Large intestine (tissue), 3 donors: ENCODE results near the gene NTSR1. TPM values are rescaled to one million over a fixed set of nuclear protein-coding genes. Genes with fewer than 3 reads are reported as not detected.

Experiments
- DNase-seq, 2 donors: peaks; one replicate each; pipeline versions ENCODE4 v3.0.0 to v3.0.0-alpha.2; 2013
- H3K27ac ChIP-seq: one replicate; pipeline ENCODE4 v1.5.1; 2013; ENCODE audit warnings: low read length
- H3K27me3 ChIP-seq: 2 replicates; pipeline ENCODE4 v1.6.1; 2013; ENCODE audit warnings: low read length; ENCODE audit not compliant: control insufficient read depth, insufficient read depth
- H3K36me3 ChIP-seq: 2 replicates; pipeline ENCODE4 v1.6.1; 2013; ENCODE audit warnings: low read length; ENCODE audit not compliant: control insufficient read depth, insufficient read depth
- H3K4me1 ChIP-seq: one replicate; pipeline ENCODE4 v1.6.1; 2013; ENCODE audit warnings: low read length; ENCODE audit not compliant: control insufficient read depth, insufficient read depth
- H3K4me3 ChIP-seq: one replicate; pipeline ENCODE4 v1.5.1; 2013; ENCODE audit warnings: low read length
- H3K9me3 ChIP-seq: one replicate; pipeline ENCODE4 v1.6.1; 2013; ENCODE audit warnings: mild to moderate bottlenecking, low read depth, low read length, moderate library complexity; ENCODE audit not compliant: control insufficient read depth
- WGBS: methylation state at CpG from one replicate; pipeline ENCODE4 v1.1.5; 2013; ENCODE audit warnings: low lambda C conversion rate; ENCODE audit not compliant: insufficient coverage; 5-methylcytosine and 5-hydroxymethylcytosine counted together
- polyA plus RNA-seq: library from polyadenylated mRNA; unstranded; fragments of 120-200 nt; gene quantifications from one replicate; pipeline ENCODE4 v1.2.1, GENCODE V29; 2013

Gene NTSR1
- polyA plus RNA-seq, 1 donor: 1.1 TPM

DNA sequence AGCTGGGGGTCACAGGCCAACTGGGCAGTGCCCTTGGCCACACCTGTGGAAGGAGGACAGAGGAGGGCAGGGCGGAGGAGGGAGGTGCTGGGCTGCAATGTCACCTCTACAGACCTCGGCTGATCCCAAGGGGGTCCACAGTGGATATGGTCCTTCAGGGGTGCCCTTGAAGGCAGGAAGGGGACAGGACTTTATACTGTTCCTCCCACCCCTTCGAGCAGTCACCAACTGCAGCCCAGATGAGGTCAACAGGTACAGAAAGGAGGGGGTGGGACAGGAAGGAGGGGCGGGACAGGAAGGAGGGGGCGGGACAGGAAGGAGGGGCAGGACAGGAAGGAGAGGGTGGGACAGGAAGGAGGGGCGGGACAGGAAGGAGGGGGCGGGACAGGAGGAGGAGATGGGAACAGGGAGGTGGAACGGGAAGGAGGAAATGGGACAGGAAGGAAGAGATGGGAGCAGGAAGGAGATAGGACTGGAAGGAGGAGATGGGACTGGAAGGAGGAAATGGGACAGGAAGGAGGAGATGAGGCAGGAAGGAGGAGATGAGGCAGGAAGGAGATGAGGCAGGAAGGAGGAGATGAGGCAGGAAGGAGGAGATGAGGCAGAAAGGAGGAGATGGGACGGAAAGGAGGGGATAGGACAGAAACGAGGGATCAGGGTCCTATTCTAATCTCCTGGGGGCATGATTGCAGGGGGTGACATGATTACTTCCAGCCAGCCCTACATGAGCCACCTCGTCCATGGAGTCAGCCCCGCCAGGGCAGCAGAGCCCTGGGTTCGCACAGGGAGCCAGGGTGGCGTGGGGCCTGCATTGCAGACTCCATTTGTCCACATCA lies 68.3 kb downstream of the NTSR1 start:
- H3K4me3 ChIP-seq: no peak overlapping the region
- no peak overlapping the region for H3K27ac ChIP-seq
- 67% methylated on average over 3 of the region's 14 CpGs for WGBS
- H3K4me1 ChIP-seq: no peaks in the 10 kb centered on the region
- H3K36me3 ChIP-seq: no peaks in the 10 kb centered on the region
- H3K9me3 ChIP-seq: peaks cover 3% of the 10 kb centered on the region
- peak in 1 of 2 donors; percentile 52 for DNase-seq
- no peaks in the 10 kb centered on the region for H3K27me3 ChIP-seq

DNA sequence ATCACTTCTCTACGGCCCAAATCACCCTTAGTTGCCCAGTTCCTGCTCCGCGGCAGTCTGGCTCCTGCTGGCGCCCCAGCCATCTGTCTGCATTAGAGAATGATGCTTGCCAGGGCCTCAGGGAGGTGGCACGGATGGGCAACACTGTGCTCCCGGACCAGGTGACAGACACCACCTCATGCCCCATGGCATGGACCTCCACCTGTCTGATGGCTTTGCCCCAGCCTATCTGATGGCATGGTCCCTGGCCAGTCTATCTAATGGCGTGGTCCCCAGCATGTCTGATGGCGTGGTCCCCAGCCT lies 68.8 kb downstream of the NTSR1 start:
- no peak overlapping the region for H3K4me3 ChIP-seq
- no peaks in the 10 kb centered on the region for H3K36me3 ChIP-seq
- H3K9me3 ChIP-seq: peaks cover 3% of the 10 kb centered on the region
- DNase-seq: no peak
- no CpG with 5 or more reads among the region's 8 CpGs for WGBS
- no peak overlapping the region for H3K27ac ChIP-seq
- H3K27me3 ChIP-seq: no peaks in the 10 kb centered on the region
- H3K4me1 ChIP-seq: no peaks in the 10 kb centered on the region

DNA sequence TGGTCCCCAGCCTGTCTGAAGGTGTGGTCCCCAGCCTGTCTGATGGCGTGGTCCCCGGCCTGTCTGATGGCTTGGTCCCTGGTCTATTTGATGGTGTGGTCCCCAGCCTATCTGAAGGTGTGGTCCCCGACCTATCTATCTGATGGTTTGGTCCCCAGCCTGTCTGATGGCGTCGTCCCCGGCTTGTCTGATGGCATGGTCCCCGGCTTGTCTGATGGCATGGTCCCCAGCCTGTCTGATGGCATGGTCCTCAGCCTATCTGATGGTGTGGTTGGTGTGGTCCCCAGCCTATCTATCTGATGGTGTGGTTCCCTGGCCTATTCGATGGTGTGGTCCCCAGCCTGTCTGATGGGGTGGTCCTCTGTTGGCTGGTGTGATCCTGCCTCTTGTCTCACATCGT lies 69.4 kb downstream of the NTSR1 start:
- Histone ChIP-seq H3K27me3 (no peaks in the 10 kb centered on the region), H3K27ac (no peak overlapping the region), H3K4me3 (no peak overlapping the region), H3K36me3 (no peaks in the 10 kb centered on the region), H3K9me3 (peaks cover 3% of the 10 kb centered on the region), H3K4me1 (no peaks in the 10 kb centered on the region)
- WGBS: no CpG with 5 or more reads among the region's 9 CpGs
- no peak for DNase-seq

DNA sequence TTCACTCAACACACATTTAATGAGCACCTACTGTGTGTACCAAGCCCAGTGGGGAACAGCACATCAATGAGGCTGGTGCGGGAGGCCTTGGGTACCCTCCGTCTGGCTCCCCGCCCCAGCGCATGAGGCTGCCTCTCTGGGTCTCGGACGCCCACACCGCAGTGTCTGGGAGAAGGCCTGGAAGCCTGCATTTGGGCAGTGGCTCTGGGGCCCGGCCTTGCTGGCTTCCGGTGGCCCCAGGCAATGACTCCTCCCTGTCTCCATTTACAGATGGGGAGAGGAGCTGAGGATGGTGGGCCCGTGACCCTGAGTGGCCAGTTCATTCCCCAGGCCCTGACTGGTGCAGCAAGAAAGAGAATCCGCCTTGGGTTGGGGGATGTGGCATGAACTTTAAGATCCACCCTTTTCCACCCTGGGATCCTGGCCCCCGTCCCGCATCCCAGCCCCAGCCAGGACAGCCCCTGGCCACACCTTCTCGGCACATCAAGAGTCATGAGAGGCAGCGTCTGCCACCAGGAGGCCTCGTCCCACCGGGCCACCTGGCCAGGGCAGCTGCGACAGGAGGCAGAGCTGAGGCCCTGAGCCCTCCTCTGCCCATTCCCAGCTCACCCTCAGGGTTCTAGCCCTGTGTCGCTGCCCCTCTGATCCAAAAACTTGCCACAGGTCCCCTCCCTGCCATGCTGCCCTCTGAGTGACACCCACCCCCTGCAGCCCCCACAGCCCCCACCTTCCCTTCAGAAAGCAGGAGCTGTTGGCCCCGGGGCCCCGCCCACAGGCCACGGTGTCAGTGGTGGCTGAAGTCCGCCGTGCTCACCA lies 70.2 kb downstream of the NTSR1 start:
- no CpG with 5 or more reads among the region's 24 CpGs for WGBS
- Histone ChIP-seq H3K9me3 (peaks cover 3% of the 10 kb centered on the region), H3K4me1 (no peaks in the 10 kb centered on the region), H3K27ac (no peak overlapping the region), H3K36me3 (no peaks in the 10 kb centered on the region), H3K4me3 (no peak overlapping the region), H3K27me3 (no peaks in the 10 kb centered on the region)
- DNase-seq: no peak

DNA sequence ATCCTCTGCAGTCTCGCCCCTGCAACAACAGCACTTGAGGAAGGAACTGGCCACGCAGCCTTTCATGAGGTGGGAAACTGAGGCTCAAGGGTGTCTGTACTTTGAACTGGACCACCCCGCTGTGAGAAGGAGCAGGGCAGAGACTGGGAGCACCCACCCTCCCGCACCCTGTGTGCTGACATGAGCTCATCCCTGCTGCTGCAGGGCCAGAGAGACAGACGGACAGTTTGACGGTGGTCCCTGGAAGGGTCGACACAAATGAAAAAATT lies 70.7 kb downstream of the NTSR1 start:
- Histone ChIP-seq H3K27ac (no peak overlapping the region), H3K27me3 (no peaks in the 10 kb centered on the region), H3K36me3 (no peaks in the 10 kb centered on the region), H3K4me3 (no peak overlapping the region), H3K9me3 (peaks cover 3% of the 10 kb centered on the region), H3K4me1 (no peaks in the 10 kb centered on the region)
- 71% methylated on average over 1 of the region's 7 CpGs for WGBS
- DNase-seq: no peak

DNA sequence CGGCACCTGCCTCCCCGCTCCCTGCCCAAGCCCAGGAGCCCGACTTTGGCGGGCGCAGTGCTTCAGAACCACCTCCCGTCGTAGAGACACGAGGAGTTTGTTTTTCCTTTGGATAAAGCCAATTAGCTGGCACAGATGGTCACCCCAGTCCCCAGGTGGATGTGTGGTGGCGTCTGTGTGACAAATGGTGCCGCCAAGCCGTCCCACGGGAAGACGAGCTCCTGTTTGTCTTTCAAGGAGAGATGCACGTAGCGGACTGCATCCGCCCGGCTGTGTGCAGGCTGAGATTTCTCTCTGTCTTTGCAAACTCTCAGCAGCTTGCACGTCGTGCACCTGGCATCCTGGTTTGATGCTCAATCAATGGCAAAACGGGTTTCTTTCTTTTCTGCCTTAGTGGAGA lies 71.6 kb downstream of the NTSR1 start:
- no CpG with 5 or more reads among the region's 20 CpGs for WGBS
- Histone ChIP-seq H3K27me3 (no peaks in the 10 kb centered on the region), H3K9me3 (peaks cover 3% of the 10 kb centered on the region), H3K27ac (no peak overlapping the region), H3K4me1 (no peaks in the 10 kb centered on the region), H3K36me3 (no peaks in the 10 kb centered on the region), H3K4me3 (no peak overlapping the region)
- DNase-seq: no peak

DNA sequence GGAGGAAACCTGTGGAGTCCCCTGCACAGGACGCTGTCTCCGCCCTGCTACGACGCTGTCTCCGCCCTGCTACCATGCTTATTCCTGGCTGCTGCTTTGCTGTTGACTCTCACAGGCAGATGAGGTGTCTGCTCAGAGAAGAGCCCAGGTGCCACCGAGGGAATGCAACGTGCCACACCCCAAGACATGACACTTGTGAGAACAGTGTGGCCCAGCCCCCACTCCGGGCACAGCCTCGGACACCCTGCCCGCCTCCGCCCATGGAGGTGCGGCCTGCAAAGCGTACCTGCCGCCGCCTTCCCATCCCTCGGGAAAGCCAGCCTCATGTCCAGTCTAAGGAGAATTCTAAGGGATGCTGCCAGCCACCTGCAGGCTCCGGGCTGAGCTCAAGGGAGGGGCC lies 72.1 kb downstream of the NTSR1 start:
- Histone ChIP-seq H3K36me3 (no peaks in the 10 kb centered on the region), H3K9me3 (peaks cover 3% of the 10 kb centered on the region), H3K4me3 (no peak overlapping the region), H3K27ac (no peak overlapping the region), H3K4me1 (no peaks in the 10 kb centered on the region), H3K27me3 (no peaks in the 10 kb centered on the region)
- DNase-seq: no peak
- no CpG with 5 or more reads among the region's 17 CpGs for WGBS

DNA sequence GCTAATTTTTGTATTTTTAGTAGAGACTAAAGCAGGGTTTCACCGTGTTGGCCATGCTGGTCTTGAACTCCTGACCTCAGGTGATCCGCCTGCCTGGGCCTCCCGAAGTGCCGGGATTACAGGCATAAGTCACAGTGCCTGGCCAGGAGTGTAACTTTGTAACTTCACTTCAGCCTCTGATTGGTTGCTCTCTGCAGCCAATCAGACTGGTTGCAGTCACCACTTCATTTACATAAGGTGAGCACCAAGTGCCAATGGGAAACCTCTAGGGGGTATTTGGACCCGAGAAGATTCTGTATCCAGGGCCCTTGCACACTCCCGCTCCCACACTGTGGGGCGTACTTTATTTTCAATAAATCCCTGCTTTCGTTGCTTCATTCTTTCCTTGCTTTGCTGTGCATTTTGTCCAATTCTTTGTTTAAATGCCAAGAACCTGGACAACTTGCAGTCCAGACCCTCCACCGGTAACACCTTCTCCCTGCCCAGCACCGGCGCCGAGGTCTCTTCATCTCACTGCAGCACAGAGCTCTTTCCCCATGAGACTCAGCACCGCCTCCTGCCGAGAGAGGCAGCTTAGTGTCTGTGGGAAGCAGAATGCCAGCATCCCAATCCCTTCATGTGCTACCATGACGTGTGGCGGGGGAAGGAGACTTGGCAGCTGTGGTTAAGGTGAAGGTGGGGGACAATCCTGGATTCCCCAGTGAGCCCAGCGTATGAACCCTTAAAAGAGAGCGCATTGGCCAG lies 73.7 kb downstream of the NTSR1 start:
- H3K4me1 ChIP-seq: no peaks in the 10 kb centered on the region
- H3K27ac ChIP-seq: no peak overlapping the region
- no peak overlapping the region for H3K4me3 ChIP-seq
- WGBS: 80% methylated on average over 3 of the region's 18 CpGs
- peaks cover 3% of the 10 kb centered on the region for H3K27me3 ChIP-seq
- peaks cover 3% of the 10 kb centered on the region for H3K9me3 ChIP-seq
- no peak for DNase-seq
- H3K36me3 ChIP-seq: no peaks in the 10 kb centered on the region

DNA sequence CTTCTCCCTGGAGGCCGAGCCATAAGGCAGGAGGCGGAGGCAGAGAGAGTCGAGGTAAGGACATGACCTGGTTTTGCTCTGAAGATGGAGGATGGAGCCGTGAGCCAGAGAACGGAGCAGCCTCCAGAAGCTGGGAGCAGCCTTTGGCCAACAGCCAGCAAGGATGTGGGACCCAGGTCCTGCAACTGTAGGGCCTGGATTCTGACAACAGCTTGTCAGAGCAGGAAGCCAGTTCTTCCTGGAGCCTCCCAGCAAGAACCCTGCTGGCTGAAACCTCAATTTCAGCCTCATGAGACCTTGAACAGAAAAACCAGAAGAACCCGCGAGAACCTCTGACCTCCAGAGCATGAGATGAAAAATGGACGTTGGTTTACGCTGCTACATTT lies 74.2 kb downstream of the NTSR1 start:
- no peak overlapping the region for H3K27ac ChIP-seq
- peaks cover 6% of the 10 kb centered on the region for H3K27me3 ChIP-seq
- no peaks in the 10 kb centered on the region for H3K36me3 ChIP-seq
- DNase-seq: no peak
- H3K9me3 ChIP-seq: peaks cover 3% of the 10 kb centered on the region
- no CpG with 5 or more reads among the region's 9 CpGs for WGBS
- H3K4me1 ChIP-seq: no peaks in the 10 kb centered on the region
- H3K4me3 ChIP-seq: no peak overlapping the region

DNA sequence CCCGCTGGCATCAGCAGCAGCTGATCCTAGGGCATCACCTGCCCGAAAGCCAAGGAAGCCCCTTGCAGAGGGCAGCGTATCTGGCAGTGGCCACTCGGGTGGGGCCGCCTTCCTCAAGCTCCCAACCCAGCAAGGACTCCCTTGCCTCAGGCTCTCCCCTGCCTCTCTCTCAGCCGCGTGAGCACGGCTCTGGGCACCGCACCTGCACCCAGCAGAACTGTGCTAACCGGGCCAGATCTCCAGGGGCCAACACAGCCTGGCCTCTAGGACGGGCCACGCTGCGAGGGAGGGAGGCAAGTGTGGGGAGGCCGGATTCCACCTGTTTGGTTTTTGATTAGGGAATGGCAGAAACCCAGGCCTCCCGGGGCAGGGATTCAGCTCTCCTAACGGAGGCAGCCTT lies 75.9 kb downstream of the NTSR1 start:
- Histone ChIP-seq H3K9me3 (peaks cover 3% of the 10 kb centered on the region), H3K27ac (no peak overlapping the region), H3K4me1 (no peaks in the 10 kb centered on the region), H3K27me3 (peaks cover 8% of the 10 kb centered on the region), H3K36me3 (no peaks in the 10 kb centered on the region), H3K4me3 (no peak overlapping the region)
- DNase-seq: no peak
- no CpG with 5 or more reads among the region's 16 CpGs for WGBS
